ENCODE measurements around the gene FAM229A. TPM values are rescaled to one million over a fixed set of nuclear protein-coding genes. Genes with fewer than 3 reads are reported as not detected.

FAM229A gene
- total RNA-seq, 1 donor from 2014 or later: 17.3 TPM

- Mint-ChIP-seq H3K27me3 (no peaks in the 10 kb centered on the region), H3K9me3 (ENCODE audit: low read depth) (no peaks in the 10 kb centered on the region), H3K36me3 (ENCODE audit: insufficient read depth) (peaks cover 5% of the 10 kb centered on the region), H3K4me3 (ENCODE audit: low read depth) (peak within 1 kb of the TSS; percentile 99), H3K4me1 (ENCODE audit: low read depth) (peaks cover 16% of the 10 kb centered on the region), H3K27ac (peak within 1 kb of the TSS; percentile 100)
- TF ChIP-seq CTCF (IDR thresholded peaks at IDR 0.05; ENCODE audit: unreplicated experiment): no peak
- DNase-seq (ENCODE audit: low spot score, unreplicated experiment): peak; percentile 97
These were observed 32.0 kb upstream of the FAM229A start, which contains the start of gene BSDC1 for GRCh38 chr1:32394141-32394889. Gene BSDC1 (minus strand): TSS chr1:32394441. CDS start chr1:32394414, 27 bp downstream.

- H3K27ac Mint-ChIP-seq: peak overlapping the region; percentile 100
- TF ChIP-seq CTCF (IDR thresholded peaks at IDR 0.05; ENCODE audit: unreplicated experiment): no peak
- H3K36me3 Mint-ChIP-seq (ENCODE audit: insufficient read depth): peaks cover 5% of the 10 kb centered on the region
- H3K4me3 Mint-ChIP-seq (ENCODE audit: low read depth): peak overlapping the region; percentile 99
- DNase-seq (ENCODE audit: low spot score, unreplicated experiment): no peak
- peaks cover 16% of the 10 kb centered on the region for H3K4me1 Mint-ChIP-seq (ENCODE audit: low read depth)
- no peaks in the 10 kb centered on the region for H3K9me3 Mint-ChIP-seq (ENCODE audit: low read depth)
- H3K27me3 Mint-ChIP-seq: no peaks in the 10 kb centered on the region
These were observed 31.5 kb upstream of the FAM229A start for GRCh38 chr1:32393832-32394140.

DNA sequence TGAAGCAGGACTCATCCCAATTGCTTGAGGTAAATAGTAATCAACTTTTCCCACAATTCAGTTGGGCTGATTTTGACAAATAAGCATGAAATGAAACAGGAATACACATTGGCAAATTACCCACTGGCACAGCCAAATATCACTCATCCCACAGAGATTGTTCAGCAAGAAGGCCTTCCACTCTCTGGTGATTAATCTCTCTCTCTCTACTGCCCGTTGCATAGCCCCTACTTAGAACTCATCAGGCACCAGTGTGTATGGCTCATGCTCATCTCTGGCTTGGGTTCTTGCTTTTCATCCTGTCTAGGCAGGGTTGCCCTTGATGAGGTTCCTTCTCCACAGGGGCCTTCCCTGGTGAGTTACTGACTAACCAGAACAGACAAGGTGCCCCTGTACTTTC is 30.9 kb upstream of the FAM229A start:
- no peaks in the 10 kb centered on the region for H3K27me3 Mint-ChIP-seq
- no peaks in the 10 kb centered on the region for H3K9me3 Mint-ChIP-seq (ENCODE audit: low read depth)
- peaks cover 16% of the 10 kb centered on the region for H3K4me1 Mint-ChIP-seq (ENCODE audit: low read depth)
- H3K4me3 Mint-ChIP-seq (ENCODE audit: low read depth): peak overlapping the region; percentile 99
- peak overlapping the region; percentile 100 for H3K27ac Mint-ChIP-seq
- no peak for DNase-seq (ENCODE audit: low spot score, unreplicated experiment)
- no peak for TF ChIP-seq CTCF (IDR thresholded peaks at IDR 0.05; ENCODE audit: unreplicated experiment)
- H3K36me3 Mint-ChIP-seq (ENCODE audit: insufficient read depth): peaks cover 5% of the 10 kb centered on the region

GRCh38 chr1:32392325-32392724 is 30.0 kb upstream of the FAM229A start:
- H3K27ac Mint-ChIP-seq: no peak overlapping the region
- peak overlapping the region; percentile 99 for H3K4me3 Mint-ChIP-seq (ENCODE audit: low read depth)

More at GRCh38 chr1:32392325-32392724, 30.0 kb upstream of the FAM229A start:
- no peaks in the 10 kb centered on the region for H3K27me3 Mint-ChIP-seq
- peaks cover 16% of the 10 kb centered on the region for H3K4me1 Mint-ChIP-seq (ENCODE audit: low read depth)
- H3K36me3 Mint-ChIP-seq (ENCODE audit: insufficient read depth): peaks cover 4% of the 10 kb centered on the region
- DNase-seq (ENCODE audit: low spot score, unreplicated experiment): no peak
- H3K9me3 Mint-ChIP-seq (ENCODE audit: low read depth): no peaks in the 10 kb centered on the region
- TF ChIP-seq CTCF (IDR thresholded peaks at IDR 0.05; ENCODE audit: unreplicated experiment): no peak
